Suprapubic skin (tissue), 3 donors: Measurements from ENCODE around the gene IGF1.

Source experiments
- EP300 ChIP-seq: sonication (generic); formaldehyde crosslinking; IDR thresholded peaks from one replicate; pipeline ENCODE4 v1.6.1; 2017; ENCODE audit warnings: antibody characterized with exemption
- POLR2A ChIP-seq, 2 donors: fragments of 450-650 bp; IDR thresholded peaks; one replicate each; pipeline ENCODE4 v1.6.1; 2017; ENCODE audit warnings: antibody characterized with exemption in 2 of 2, mild to moderate bottlenecking in 2 of 2, moderate library complexity in 2 of 2
- TF ChIP-seq, protein P1 (sequence below), 2 donors: fragments of 200-600 bp in 1 of 2; fragments of 450-650 bp in 1 of 2; sonication (generic) in 1 of 2; IDR thresholded peaks; one replicate each; pipeline ENCODE4 v1.5.1; 2016 to 2019; ENCODE audit warnings: antibody characterized with exemption in 2 of 2, mild to moderate bottlenecking in 1 of 2, moderate library complexity in 1 of 2

DNA sequence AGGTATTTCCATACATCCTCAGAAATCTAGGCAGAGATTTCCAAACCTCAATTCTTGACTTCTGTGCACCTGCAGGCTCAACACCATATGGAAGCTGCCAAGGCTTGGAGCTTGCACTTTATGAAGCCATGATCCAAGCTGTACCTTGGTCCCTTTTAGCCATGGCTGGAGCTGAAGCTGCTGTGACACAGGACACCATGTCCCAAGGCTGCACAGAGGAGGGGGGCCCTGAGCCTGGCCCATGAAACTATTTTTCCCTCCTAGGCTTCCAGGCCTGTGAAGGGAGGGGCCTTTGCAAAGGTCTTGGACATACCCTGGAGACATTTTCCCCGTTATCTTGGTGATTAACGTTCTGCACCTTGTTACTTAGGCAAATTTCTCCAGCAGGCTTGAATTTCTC is 110.5 kb downstream of the IGF1 start:
- TF ChIP-seq, protein P1, sequence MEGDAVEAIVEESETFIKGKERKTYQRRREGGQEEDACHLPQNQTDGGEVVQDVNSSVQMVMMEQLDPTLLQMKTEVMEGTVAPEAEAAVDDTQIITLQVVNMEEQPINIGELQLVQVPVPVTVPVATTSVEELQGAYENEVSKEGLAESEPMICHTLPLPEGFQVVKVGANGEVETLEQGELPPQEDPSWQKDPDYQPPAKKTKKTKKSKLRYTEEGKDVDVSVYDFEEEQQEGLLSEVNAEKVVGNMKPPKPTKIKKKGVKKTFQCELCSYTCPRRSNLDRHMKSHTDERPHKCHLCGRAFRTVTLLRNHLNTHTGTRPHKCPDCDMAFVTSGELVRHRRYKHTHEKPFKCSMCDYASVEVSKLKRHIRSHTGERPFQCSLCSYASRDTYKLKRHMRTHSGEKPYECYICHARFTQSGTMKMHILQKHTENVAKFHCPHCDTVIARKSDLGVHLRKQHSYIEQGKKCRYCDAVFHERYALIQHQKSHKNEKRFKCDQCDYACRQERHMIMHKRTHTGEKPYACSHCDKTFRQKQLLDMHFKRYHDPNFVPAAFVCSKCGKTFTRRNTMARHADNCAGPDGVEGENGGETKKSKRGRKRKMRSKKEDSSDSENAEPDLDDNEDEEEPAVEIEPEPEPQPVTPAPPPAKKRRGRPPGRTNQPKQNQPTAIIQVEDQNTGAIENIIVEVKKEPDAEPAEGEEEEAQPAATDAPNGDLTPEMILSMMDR (IDR thresholded peaks at IDR 0.05), result no peak
- TF ChIP-seq POLR2A (IDR thresholded peaks at IDR 0.05) (no peak), EP300 (no peak)
